ENCODE measurements around the gene FAM171A1. TPM values are rescaled to one million over a fixed set of nuclear protein-coding genes. Genes with fewer than 3 reads are reported as not detected.

The FAM171A1 gene
- total and polyA plus RNA-seq, 2 experiments from 2014 or later: 24.4 to 29.5 TPM

GRCh38 chr10:15314482-15315045, 56.5 kb downstream of the FAM171A1 start:
- peak overlapping the region; percentile 42 for H3K27ac ChIP-seq
- H3K4me2 ChIP-seq: no peak overlapping the region

GRCh38 chr10:15313843-15314242, 57.2 kb downstream of the FAM171A1 start:
- DNase-seq (ENCODE audit: low spot score): peak; percentile 28
- Histone ChIP-seq H3K4me2 (peak overlapping the region; percentile 46), H3K4me3 (no peak overlapping the region), H3K27me3 (no peaks in the 10 kb centered on the region), H3K9me2 (replicated peaks; ENCODE audit: insufficient read depth) (no peaks in the 10 kb centered on the region), H3K27ac (peak overlapping the region; percentile 42), H4K20me1 (ENCODE audit: insufficient read depth, poor library complexity, severe bottlenecking) (no peaks in the 10 kb centered on the region), H2AFZ (no peak overlapping the region), H3K79me2 (peaks cover 27% of the 10 kb centered on the region), H3K4me1 (ENCODE audit: insufficient read depth) (peaks cover 28% of the 10 kb centered on the region), H3K9me3 (ENCODE audit: low read depth) (no peaks in the 10 kb centered on the region), H3K36me3 (replicated peaks; ENCODE audit: insufficient read depth, low read depth) (no peaks in the 10 kb centered on the region)
- 42% methylated on average over 13 of the region's 13 CpGs for WGBS (ENCODE audit: low lambda C conversion rate, missing lambda C conversion rate)
- TF ChIP-seq CTCF (IDR thresholded peaks at IDR 0.05; ENCODE audit: poor library complexity) (no peak), EZH2 (IDR thresholded peaks at IDR 0.05; ENCODE audit: borderline replicate concordance) (no peak), EZH2phosphoT487 (IDR thresholded peaks at IDR 0.05; ENCODE audit: low read depth, severe bottlenecking, unreplicated experiment) (no peak)

More at GRCh38 chr10:15314482-15315045, 56.5 kb downstream of the FAM171A1 start:
- H3K9me2 ChIP-seq (replicated peaks; ENCODE audit: insufficient read depth): no peaks in the 10 kb centered on the region
- H4K20me1 ChIP-seq (ENCODE audit: insufficient read depth, poor library complexity, severe bottlenecking): no peaks in the 10 kb centered on the region
- WGBS (ENCODE audit: low lambda C conversion rate, missing lambda C conversion rate): 95% methylated on average over 17 of the region's 17 CpGs
- no peak overlapping the region for H3K4me3 ChIP-seq
- no peaks in the 10 kb centered on the region for H3K27me3 ChIP-seq
- peaks cover 27% of the 10 kb centered on the region for H3K79me2 ChIP-seq
- no peak for DNase-seq (ENCODE audit: low spot score)
- peaks cover 28% of the 10 kb centered on the region for H3K4me1 ChIP-seq (ENCODE audit: insufficient read depth)
- no peaks in the 10 kb centered on the region for H3K9me3 ChIP-seq (ENCODE audit: low read depth)
- H3K36me3 ChIP-seq (replicated peaks; ENCODE audit: insufficient read depth, low read depth): no peaks in the 10 kb centered on the region
- H2AFZ ChIP-seq: no peak overlapping the region
- TF ChIP-seq EZH2phosphoT487 (IDR thresholded peaks at IDR 0.05; ENCODE audit: low read depth, severe bottlenecking, unreplicated experiment) (no peak), CTCF (IDR thresholded peaks at IDR 0.05; ENCODE audit: poor library complexity) (no peak), EZH2 (IDR thresholded peaks at IDR 0.05; ENCODE audit: borderline replicate concordance) (no peak)

- Histone ChIP-seq H4K20me1 (ENCODE audit: insufficient read depth, poor library complexity, severe bottlenecking) (no peaks in the 10 kb centered on the region), H3K4me2 (peak overlapping the region; percentile 46), H3K36me3 (replicated peaks; ENCODE audit: insufficient read depth, low read depth) (no peaks in the 10 kb centered on the region), H3K9me2 (replicated peaks; ENCODE audit: insufficient read depth) (no peaks in the 10 kb centered on the region), H2AFZ (no peak overlapping the region), H3K27ac (peak overlapping the region; percentile 42), H3K79me2 (peaks cover 34% of the 10 kb centered on the region), H3K9me3 (ENCODE audit: low read depth) (no peaks in the 10 kb centered on the region), H3K4me1 (ENCODE audit: insufficient read depth) (peaks cover 28% of the 10 kb centered on the region), H3K27me3 (no peaks in the 10 kb centered on the region), H3K4me3 (no peak overlapping the region)
- TF ChIP-seq EZH2phosphoT487 (IDR thresholded peaks at IDR 0.05; ENCODE audit: low read depth, severe bottlenecking, unreplicated experiment) (no peak), CTCF (IDR thresholded peaks at IDR 0.05; ENCODE audit: poor library complexity) (no peak), EZH2 (IDR thresholded peaks at IDR 0.05; ENCODE audit: borderline replicate concordance) (no peak)
- WGBS (ENCODE audit: low lambda C conversion rate, missing lambda C conversion rate): 59% methylated on average over 4 of the region's 4 CpGs
- DNase-seq (ENCODE audit: low spot score): no peak
Observed at GRCh38 chr10:15313047-15313446, 58.0 kb downstream of the FAM171A1 start.
